Measurements from ENCODE around the gene RCC2.
A peak's percentile ranks its signal among the peaks of the same experiment; 100 is the strongest.
"Not testable (repeated sequence)": the region's sequence is repeated elsewhere in the genome, so short reads cannot be mapped to it uniquely, and the experiment has no call there.

Gene RCC2

GRCh38 chr1:17439250-17440073, at the start of gene RCC2:
Gene RCC2, minus strand, starts transcription at chr1:17439677. Its CDS starts 1,163 bp downstream, at chr1:17438514.
- peak; percentile 89 for DNase-seq (ENCODE audit: low spot score)

- DNase-seq (ENCODE audit: low spot score) = no peak
Observed at GRCh38 chr1:17486242-17486641, 46.8 kb upstream of the RCC2 start.

DNA sequence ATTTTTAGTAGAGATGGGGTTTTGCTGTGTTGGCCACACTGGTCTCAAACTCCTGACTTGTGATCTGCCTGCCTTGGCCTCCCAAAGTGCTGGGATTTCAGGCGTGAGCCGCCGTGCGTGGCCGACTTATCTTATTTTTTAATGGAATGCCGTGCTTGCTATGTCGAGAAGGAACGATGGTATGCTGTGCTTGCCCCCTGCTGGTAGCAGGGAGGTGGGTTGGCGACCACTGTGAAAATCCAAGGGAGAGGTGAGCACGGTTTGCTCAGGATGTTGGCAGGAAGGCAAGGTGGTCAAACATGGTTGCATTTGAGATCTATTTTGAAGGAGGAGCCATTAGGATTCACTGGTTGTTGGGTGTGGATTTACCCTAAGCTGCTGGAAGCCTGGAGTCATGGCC, 45.8 kb upstream of the RCC2 start:
- DNase-seq (ENCODE audit: low spot score) = no peak

- not testable (repeated sequence) for DNase-seq (ENCODE audit: low spot score)
Observed at GRCh38 chr1:17481981-17482380, 42.5 kb upstream of the RCC2 start.

- no peak for DNase-seq (ENCODE audit: low spot score)
Observed at GRCh38 chr1:17480846-17481245, 41.4 kb upstream of the RCC2 start.

- no peak for DNase-seq (ENCODE audit: low spot score)
Observed at GRCh38 chr1:17475752-17476151, 36.3 kb upstream of the RCC2 start.

- DNase-seq (ENCODE audit: low spot score) = not testable (repeated sequence)
Observed at GRCh38 chr1:17474836-17475555, 35.5 kb upstream of the RCC2 start.

GRCh38 chr1:17472814-17473213, 33.3 kb upstream of the RCC2 start:
- no peak for DNase-seq (ENCODE audit: low spot score)

DNA sequence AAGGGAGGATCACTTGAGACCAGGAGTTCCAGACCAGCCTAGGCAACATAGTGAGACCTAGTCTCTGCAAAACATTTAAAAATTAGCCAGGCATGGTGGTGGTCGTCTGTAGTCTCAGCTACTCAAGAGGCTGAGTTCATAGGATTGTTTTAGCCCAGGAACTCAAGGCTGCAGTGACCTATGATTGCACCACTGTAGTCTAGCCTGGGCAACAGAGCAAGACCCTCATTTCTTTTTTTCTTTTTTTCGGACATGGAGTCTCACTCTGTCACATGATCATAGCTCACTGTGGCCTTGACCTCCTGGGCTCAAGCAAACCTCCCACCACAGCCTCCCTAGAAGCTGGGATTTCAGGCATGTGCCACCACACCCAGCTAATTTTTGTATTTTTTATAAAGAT, 31.9 kb upstream of the RCC2 start:
- DNase-seq (ENCODE audit: low spot score) = no peak

- no peak for DNase-seq (ENCODE audit: low spot score)
Observed at GRCh38 chr1:17470021-17470799, 30.7 kb upstream of the RCC2 start.

DNA sequence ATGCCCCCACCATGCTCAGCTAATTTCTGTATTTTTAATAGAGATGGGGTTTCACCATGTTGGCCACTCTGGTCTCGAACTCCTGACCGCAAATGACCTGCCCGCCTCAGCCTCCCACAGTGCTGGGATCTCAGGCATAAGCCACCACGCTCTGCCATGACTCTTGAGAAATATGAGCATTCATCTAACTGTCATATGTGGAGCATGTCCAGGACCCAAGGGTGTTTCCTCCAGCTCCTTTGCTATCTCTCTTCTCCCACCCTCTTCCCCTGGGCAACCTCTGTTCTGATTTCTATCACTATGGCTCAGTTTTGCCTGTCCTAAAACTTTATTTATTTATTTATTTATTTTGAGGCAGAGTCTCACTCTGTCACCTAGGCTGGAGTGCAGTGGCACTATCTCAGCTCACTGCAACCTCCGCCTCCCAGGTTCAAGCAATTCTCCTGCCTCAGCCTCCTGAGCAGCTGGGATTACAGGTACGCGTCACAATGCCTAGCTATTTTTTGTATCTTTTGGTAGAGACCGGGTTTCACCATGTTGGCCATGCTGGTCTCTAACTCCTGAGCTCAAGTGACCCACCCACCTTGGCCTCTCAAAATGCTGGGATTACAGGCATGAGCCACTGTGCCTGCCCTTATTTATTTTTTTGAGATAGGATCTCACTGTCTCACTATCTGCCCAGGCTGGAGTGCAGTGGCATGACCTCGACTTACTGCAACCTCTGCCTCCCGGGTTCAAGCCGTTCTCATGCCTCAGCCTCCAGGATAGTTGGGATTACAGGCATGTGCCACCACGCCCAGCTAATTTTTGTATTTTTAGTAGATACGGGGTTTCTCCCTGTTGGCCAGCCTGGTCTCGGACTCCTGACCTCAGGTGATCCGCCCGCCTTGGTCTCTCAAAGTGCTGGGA, 29.1 kb upstream of the RCC2 start:
- DNase-seq (ENCODE audit: low spot score) = not testable (repeated sequence)

DNA sequence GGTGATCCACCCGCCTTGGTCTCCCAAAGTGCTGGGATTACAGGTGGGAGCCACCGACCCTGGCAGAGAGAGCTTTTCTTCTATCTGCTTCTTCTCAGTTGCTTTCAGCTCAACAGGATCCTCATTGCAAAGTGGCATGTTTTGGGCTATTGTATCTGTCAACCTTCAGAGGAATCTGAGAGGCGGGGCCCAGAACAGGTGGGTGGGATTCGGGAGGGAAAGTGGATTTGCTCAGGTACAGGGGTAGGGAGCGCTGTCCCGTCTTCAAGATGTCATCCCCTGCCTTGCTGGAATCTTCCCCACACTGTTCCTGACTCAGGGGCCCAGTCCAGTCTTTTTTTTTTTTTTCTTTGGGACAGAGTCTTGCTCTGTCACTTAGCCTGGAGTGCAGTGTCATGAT, 26.9 kb upstream of the RCC2 start:
- DNase-seq (ENCODE audit: low spot score) = no peak

GRCh38 chr1:17465228-17465627, 25.8 kb upstream of the RCC2 start:
- DNase-seq (ENCODE audit: low spot score) = no peak

DNA sequence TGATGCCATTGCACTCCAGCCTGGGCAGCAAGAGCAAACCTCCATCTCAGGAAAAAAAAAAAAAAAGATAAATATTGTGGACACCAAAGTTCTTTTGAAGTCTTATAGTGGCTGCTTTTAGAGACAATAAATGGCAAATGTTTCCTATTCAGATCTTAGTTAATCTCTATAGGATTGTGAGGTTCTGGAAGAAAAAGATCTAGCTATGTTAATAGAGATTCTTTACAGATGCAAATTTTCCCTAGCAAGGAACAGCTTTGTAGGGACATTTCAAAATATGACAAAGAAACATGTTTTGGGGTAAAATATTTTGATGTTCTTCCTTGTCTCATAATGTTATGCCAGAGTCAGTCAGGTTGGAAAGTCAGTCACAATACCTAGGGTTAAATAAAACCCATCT, 24.5 kb upstream of the RCC2 start:
- no peak for DNase-seq (ENCODE audit: low spot score)

GRCh38 chr1:17462669-17463068, 23.2 kb upstream of the RCC2 start:
- no peak for DNase-seq (ENCODE audit: low spot score)

- peak; percentile 52 for DNase-seq (ENCODE audit: low spot score)
Observed at GRCh38 chr1:17460219-17460618, 20.7 kb upstream of the RCC2 start.

GRCh38 chr1:17458794-17459193, 19.3 kb upstream of the RCC2 start:
- DNase-seq (ENCODE audit: low spot score) = no peak

DNA sequence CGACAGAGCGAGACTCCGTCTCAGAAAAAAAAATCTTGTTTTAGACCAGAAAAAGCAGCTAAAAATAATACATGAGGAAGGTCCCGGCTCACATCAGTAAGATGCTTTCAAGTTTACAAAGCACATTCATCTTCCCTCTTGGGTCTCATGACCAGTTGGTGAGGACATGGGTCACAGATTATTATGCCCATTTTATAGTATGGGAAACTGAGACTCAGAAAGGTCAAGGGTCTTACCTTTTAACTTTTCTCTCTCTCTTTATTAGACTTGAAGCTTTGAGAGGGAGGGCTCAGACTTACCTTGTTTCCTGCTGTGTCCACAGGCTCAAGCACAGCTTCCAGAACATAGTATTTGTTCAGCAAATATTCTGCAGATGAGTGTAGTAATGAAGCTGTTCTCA, 13.2 kb upstream of the RCC2 start:
- no peak for DNase-seq (ENCODE audit: low spot score)

GRCh38 chr1:17452203-17452602, 12.7 kb upstream of the RCC2 start:
- DNase-seq (ENCODE audit: low spot score) = not testable (repeated sequence)

- DNase-seq (ENCODE audit: low spot score) = no peak
Observed at GRCh38 chr1:17451731-17452130, 12.3 kb upstream of the RCC2 start.

- no peak for DNase-seq (ENCODE audit: low spot score)
Observed at GRCh38 chr1:17447501-17447992, 8.1 kb upstream of the RCC2 start.
